ENCODE results near the gene GPR132.

- no peak for TF ChIP-seq POLR2AphosphoS5 (IDR thresholded peaks at IDR 0.05; ENCODE audit: low read depth)
- no peak for TF ChIP-seq ETS1 (IDR thresholded peaks at IDR 0.05)
- TF ChIP-seq CTCF (conservative IDR thresholded peaks at IDR 0.05; ENCODE audit: low read depth in 2 of 2) = no peak
- TF ChIP-seq EZH2 (IDR thresholded peaks at IDR 0.05; ENCODE audit: low read depth, unreplicated experiment) = no peak
- TF ChIP-seq ZNF331 (CRISPR knock-in tag; IDR thresholded peaks at IDR 0.05; ENCODE audit: low read depth) = no peak
- TF ChIP-seq STAT1 (IDR thresholded peaks at IDR 0.05; ENCODE audit: unreplicated experiment) = no peak
- no peak for TF ChIP-seq REST (IDR thresholded peaks at IDR 0.05; ENCODE audit: unreplicated experiment)
- no peak for TF ChIP-seq EZH2phosphoT487 (IDR thresholded peaks at IDR 0.05; ENCODE audit: unreplicated experiment)
- TF ChIP-seq CREB1 (CRISPR knock-in tag; IDR thresholded peaks at IDR 0.05; ENCODE audit: low read depth) = no peak
- no peak for TF ChIP-seq ZNF114 (CRISPR knock-in tag; IDR thresholded peaks at IDR 0.05)
These were observed 23.1 kb downstream of the GPR132 start for GRCh38 chr14:105041841-105042765.
